Left lung (tissue), 10 donors: Measurements from ENCODE around the gene LBH. TPM values are rescaled to one million over a fixed set of nuclear protein-coding genes. Genes with fewer than 3 reads are reported as not detected.
A peak's percentile ranks its signal among the peaks of the same experiment; 100 is the strongest.

ENCODE experiments used
- ATAC-seq: fragments of 200-7000 bp; cut with Tn5 transposase; one replicate; pipeline ENCODE4 v1.9.1; 2020; ENCODE audit warnings: moderate library complexity
- DNase-seq, 4 donors: peaks; one replicate each; pipeline ENCODE4 v3.0.0-alpha.2; 2013 to 2020
- H3K27ac ChIP-seq, 2 donors: fragments of 200-600 bp; sonication (generic) in 1 of 2; one replicate each; pipeline versions ENCODE4 v1.5.0 to v1.8.0; 2020 to 2021
- H3K27me3 ChIP-seq, 2 donors: fragments of 200-600 bp; sonication (generic) in 1 of 2; one replicate each; pipeline versions ENCODE4 v1.5.0 to v1.8.0; 2020 to 2021
- H3K36me3 ChIP-seq, 2 donors: fragments of 200-600 bp; sonication (generic) in 1 of 2; one replicate each; pipeline versions ENCODE4 v1.5.0 to v1.8.0; 2020 to 2021
- H3K4me1 ChIP-seq, 2 donors: fragments of 200-600 bp; one replicate each; pipeline ENCODE4 v1.8.0; 2021
- H3K4me3 ChIP-seq, 2 donors: fragments of 200-600 bp; sonication (generic) in 1 of 2; one replicate each; pipeline versions ENCODE4 v1.5.0 to v1.8.0; 2020 to 2021; ENCODE audit warnings: mild to moderate bottlenecking in 1 of 2
- H3K9me3 ChIP-seq, 2 donors: fragments of 200-600 bp; sonication (generic) in 1 of 2; one replicate each; pipeline versions ENCODE4 v1.5.0 to v1.8.0; 2020 to 2021
- intact Hi-C, 2 donors: fragments of 100-400 bp; cut with DNase I; formaldehyde crosslinking; loops; one replicate each; pipeline versions ENCODE4 v1.11.2 to v1.14.2; 2022
- polyA plus RNA-seq, 6 donors: library from polyadenylated mRNA; unstranded; fragments of 120-200 nt; gene quantifications; one replicate each; pipeline ENCODE4 v1.2.1, GENCODE V29; 2013; ENCODE audit not compliant: insufficient read length in 6 of 6
- total RNA-seq, 2 donors: library from RNA; stranded (reverse); fragmentation: NEBNext Ultra II Directional; extraction: Animal tissue kit (Norgen Biotek cat#: 25700); gene quantifications; one replicate each; pipeline ENCODE4 v1.2.1, GENCODE V29; 2021
- TF ChIP-seq, protein P1 (sequence below), 2 donors: fragments of 200-600 bp; sonication (generic) in 1 of 2; IDR thresholded peaks; one replicate each; pipeline versions ENCODE4 v1.5.0 to v1.8.0; 2021; ENCODE audit warnings: antibody characterized with exemption in 2 of 2
- donor health status: DM: no; HTN: yes; CAD: no.
- donor health status: DM: no; HTN: no; CAD: no.

The LBH gene
- total and polyA plus RNA-seq, 8 donors = 93.6 to 256 (median 124) TPM

DNA sequence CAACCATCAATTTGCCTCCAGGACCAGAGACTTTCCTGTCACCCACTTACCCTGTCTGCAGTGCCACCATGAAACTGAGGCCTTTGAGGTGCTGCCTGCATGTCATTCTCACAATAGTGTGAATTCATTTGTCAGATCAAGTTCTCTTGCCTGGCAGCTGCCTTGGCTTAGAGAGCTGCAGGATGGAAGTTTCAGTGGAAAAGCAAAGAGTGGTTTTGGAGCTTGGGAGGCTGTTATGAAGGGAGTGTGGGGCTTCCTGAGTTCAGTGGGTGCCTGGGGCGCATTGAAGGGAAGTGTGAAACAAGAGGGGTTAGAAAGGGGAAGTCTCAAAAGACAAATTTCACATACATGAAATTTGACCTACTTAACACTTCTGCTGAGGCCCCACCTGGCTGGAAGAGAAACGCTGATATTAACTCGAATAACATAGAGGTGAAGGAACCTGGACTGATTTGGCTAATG, 7.9 kb upstream of the LBH start:
- ATAC-seq = no peak
- intact Hi-C loops = no loop called here

DNA sequence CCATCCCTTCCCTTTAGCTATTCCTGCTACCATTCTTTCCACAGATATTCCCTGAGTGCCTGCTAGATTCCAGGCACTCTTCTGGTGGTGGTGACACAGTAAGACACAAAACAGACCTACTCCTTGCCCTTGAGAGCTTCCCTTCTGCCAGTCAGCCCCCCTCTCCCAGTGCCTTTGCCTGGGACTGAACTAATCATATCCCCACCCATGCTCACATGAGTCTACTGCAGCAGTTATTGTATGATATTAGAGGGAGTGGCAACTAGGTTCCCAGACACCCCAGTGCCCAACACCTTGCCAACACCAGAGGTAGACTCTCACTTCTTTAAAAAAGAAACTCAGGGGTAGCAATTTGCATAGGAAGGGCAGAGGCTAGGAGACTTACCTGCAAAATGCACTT, 7.2 kb upstream of the LBH start:
- DNase-seq (no peak), ATAC-seq (no peak)
- TF ChIP-seq, protein P1, sequence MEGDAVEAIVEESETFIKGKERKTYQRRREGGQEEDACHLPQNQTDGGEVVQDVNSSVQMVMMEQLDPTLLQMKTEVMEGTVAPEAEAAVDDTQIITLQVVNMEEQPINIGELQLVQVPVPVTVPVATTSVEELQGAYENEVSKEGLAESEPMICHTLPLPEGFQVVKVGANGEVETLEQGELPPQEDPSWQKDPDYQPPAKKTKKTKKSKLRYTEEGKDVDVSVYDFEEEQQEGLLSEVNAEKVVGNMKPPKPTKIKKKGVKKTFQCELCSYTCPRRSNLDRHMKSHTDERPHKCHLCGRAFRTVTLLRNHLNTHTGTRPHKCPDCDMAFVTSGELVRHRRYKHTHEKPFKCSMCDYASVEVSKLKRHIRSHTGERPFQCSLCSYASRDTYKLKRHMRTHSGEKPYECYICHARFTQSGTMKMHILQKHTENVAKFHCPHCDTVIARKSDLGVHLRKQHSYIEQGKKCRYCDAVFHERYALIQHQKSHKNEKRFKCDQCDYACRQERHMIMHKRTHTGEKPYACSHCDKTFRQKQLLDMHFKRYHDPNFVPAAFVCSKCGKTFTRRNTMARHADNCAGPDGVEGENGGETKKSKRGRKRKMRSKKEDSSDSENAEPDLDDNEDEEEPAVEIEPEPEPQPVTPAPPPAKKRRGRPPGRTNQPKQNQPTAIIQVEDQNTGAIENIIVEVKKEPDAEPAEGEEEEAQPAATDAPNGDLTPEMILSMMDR (IDR thresholded peaks at IDR 0.05) = no peak
- intact Hi-C loops = no loop called here
- Histone ChIP-seq H3K9me3 (no peaks in the 10 kb centered on the region), H3K27ac (peak overlapping the region in 1 of 2 donors; percentile 3), H3K4me3 (no peak overlapping the region), H3K4me1 (peaks cover 5 to 42% of the 10 kb centered on the region in 2 donors), H3K27me3 (no peaks in the 10 kb centered on the region), H3K36me3 (no peaks in the 10 kb centered on the region)

More for the DNA sequence above, 7.9 kb upstream of the LBH start:
- peak overlapping the region in 1 of 2 donors; percentile 3 for H3K27ac ChIP-seq
- H3K9me3 ChIP-seq = no peaks in the 10 kb centered on the region
- H3K27me3 ChIP-seq = no peaks in the 10 kb centered on the region
- peaks cover 6 to 42% of the 10 kb centered on the region in 2 donors for H3K4me1 ChIP-seq
- no peak for DNase-seq
- no peak overlapping the region for H3K4me3 ChIP-seq
- TF ChIP-seq, protein P1 (IDR thresholded peaks at IDR 0.05) = no peak
- H3K36me3 ChIP-seq = no peaks in the 10 kb centered on the region

DNA sequence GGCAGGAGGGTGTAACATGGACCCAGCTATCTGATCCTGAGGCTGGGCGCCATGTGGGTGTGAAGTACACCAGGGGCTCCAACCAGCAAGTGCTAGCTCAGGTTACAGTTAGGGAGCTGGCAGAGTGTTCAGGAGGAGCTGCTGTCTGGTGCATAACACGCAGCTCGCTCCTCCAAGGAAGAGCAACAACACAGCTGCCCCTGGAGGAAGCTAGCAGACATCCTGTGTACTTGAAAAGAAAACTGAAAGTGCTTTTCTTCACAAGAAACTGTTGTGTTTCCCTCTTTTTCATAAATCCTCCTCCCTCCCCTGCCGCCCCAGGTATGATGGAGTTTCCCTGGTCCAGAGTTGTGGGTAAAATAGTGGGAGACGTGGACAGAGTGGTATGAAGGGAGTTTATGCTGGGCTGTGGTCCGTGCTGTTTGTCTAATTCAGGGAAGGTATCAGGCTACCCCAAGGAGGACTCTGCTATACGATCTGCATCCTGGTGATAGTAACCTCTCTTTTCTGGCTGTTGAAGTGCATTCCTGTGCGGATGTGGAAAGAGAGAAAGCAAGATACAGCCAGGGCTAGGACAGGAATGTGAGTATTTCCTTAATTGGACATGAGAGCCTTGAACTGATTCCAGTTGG, 6.1 kb upstream of the LBH start:
- H3K4me3 ChIP-seq = peak overlapping the region in 1 of 2 donors; percentile 18

DNA sequence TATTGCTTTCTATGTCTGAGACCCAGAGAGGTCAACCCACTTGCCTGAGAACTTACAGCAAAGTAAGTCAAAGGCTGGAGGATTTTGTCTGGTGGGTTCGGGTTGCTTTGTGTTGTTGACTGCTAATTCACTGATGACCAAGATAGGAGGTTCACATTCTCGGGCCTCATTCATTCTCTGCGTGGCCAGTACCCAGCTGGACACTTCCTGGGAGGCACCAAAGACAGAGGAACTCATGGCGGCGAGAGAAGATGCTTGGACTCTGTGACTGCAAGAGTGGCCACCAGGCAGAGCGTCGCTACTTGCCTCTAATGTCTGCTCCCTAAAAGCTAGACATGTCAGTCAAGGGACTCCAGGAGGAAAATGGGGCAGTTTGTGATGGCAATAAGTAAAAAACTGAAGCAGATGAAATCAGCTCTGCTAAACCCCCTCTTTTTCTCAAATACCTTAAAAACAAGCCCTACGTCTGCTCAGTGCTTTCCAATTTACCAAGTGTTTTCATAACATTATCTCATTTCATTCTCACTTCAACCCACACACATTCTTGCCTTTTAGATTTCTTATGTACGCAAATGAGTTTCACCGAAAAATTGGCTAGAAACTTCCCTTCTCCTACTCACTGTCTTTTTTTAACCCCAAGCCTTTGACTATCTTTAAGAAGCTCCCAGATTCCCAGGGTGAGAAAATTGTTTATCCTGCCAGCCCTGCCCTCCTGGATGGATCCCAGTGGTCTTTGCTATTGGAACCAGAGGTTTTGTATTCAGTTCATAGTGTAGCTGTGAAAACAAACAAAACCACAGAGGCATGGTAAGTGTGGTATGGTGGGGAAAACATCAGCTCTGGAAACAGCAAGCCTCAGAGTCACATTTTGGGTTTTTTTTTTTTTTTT, 4.9 kb upstream of the LBH start:
- Histone ChIP-seq H3K4me1 (peaks cover 5 to 50% of the 10 kb centered on the region in 2 donors), H3K36me3 (no peaks in the 10 kb centered on the region), H3K27ac (peak overlapping the region; percentile 56 to 76), H3K9me3 (no peaks in the 10 kb centered on the region), H3K4me3 (no peak overlapping the region), H3K27me3 (peaks cover 0 to 18% of the 10 kb centered on the region in 2 donors)
- intact Hi-C loops = no loop called here
- DNase-seq (no peak), ATAC-seq (no peak)
- TF ChIP-seq, protein P1 (IDR thresholded peaks at IDR 0.05) = no peak

More for the DNA sequence above, 6.1 kb upstream of the LBH start:
- TF ChIP-seq, protein P1 (IDR thresholded peaks at IDR 0.05) = no peak
- intact Hi-C loops = no loop called here
- no peaks in the 10 kb centered on the region for H3K36me3 ChIP-seq
- H3K4me1 ChIP-seq = peaks cover 5 to 42% of the 10 kb centered on the region in 2 donors
- ATAC-seq (peak; percentile 85), DNase-seq (peak in 2 of 4 donors; percentile 50 to 58)
- no peaks in the 10 kb centered on the region for H3K9me3 ChIP-seq
- peaks cover 0 to 7% of the 10 kb centered on the region in 2 donors for H3K27me3 ChIP-seq
- peak overlapping the region; percentile 56 to 76 for H3K27ac ChIP-seq

DNA sequence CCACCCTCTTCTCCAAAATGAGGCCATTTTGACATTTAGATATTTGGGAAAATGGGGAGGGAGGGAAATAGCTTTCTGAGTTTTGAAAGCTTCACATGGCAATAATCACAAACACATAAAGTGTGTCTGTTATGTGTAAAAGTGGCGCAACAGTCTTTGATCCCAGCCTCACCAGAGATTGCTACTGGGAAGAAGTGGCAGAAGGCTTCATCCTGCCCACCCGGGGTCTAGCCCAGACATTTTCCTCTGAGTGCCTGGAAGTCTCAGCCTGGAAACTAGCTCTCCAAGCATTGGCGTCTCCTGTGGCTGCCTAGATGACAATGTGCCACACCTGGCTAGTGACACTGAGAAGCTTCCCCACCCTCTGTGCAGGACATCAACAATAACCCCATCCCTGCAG, 1.7 kb upstream of the LBH start:
- no peak for DNase-seq
- TF ChIP-seq, protein P1 (IDR thresholded peaks at IDR 0.05) = no peak
- H3K27me3 ChIP-seq = peaks cover 0 to 50% of the 10 kb centered on the region in 2 donors
- no peak overlapping the region for H3K4me3 ChIP-seq
- H3K9me3 ChIP-seq = no peaks in the 10 kb centered on the region
- no peaks in the 10 kb centered on the region for H3K36me3 ChIP-seq
- H3K27ac ChIP-seq = no peak overlapping the region
- no peak for ATAC-seq
- H3K4me1 ChIP-seq = peaks cover 8 to 50% of the 10 kb centered on the region in 2 donors
- intact Hi-C loops = no loop called here
